HepG2 (cell line): ENCODE data around the gene IFITM10. TPM values are rescaled to one million over a fixed set of nuclear protein-coding genes. Genes with fewer than 3 reads are reported as not detected.
A peak's percentile ranks its signal among the peaks of the same experiment; 100 is the strongest.

Source experiments
- DMTF1 ChIP-seq: sonication (generic); formaldehyde crosslinking; IDR thresholded peaks from 2 replicates; pipeline ENCODE4 v1.4.0; 2020; ENCODE audit warnings: mild to moderate bottlenecking, missing genetic modification reagents
- ELK4 ChIP-seq: sonication (generic); formaldehyde crosslinking; IDR thresholded peaks from 2 replicates; pipeline ENCODE4 v1.9.0; 2021; ENCODE audit warnings: missing genetic modification reagents, borderline replicate concordance
- ERF ChIP-seq: IDR thresholded peaks from 2 replicates; pipeline ENCODE4 v1.6.1; 2018; ENCODE audit warnings: missing biosample characterization, missing genetic modification reagents
- FOXA1 ChIP-seq, 2 experiments: fragments of 450-650 bp in 1 of 2; sonication (generic) in 1 of 2; formaldehyde crosslinking in 1 of 2; IDR thresholded peaks; 2 replicates each; pipeline versions ENCODE4 v1.4.0 to v1.6.1; 2016 to 2020; ENCODE audit warnings: missing genetic modification reagents in 1 of 2
- KAT8 ChIP-seq: IDR thresholded peaks from 2 replicates; pipeline ENCODE4 v1.6.1; 2016; ENCODE audit warnings: missing genetic modification reagents, missing compliant biosample characterization
- KMT2B ChIP-seq: IDR thresholded peaks from 2 replicates; pipeline ENCODE4 v1.6.1; 2016; ENCODE audit warnings: missing genetic modification reagents, missing compliant biosample characterization
- NCOR1 ChIP-seq: fragments of 200-600 bp; sonication (generic); IDR thresholded peaks from 2 replicates; pipeline ENCODE4 v1.7.0; 2017; ENCODE audit warnings: antibody characterized with exemption, low read length, borderline replicate concordance
- SMAD3 ChIP-seq: sonication (generic); formaldehyde crosslinking; IDR thresholded peaks from 2 replicates; pipeline ENCODE4 v1.4.0; 2020; ENCODE audit warnings: missing genetic modification reagents
- SOX5 ChIP-seq: IDR thresholded peaks from 2 replicates; pipeline ENCODE4 v1.6.1; 2016; ENCODE audit warnings: borderline replicate concordance
- TARDBP ChIP-seq: sonication (generic); formaldehyde crosslinking; IDR thresholded peaks from 2 replicates; pipeline ENCODE4 v1.8.0; 2022; ENCODE audit warnings: mild to moderate bottlenecking, missing genetic modification reagents
- YY1 ChIP-seq: IDR thresholded peaks from 2 replicates; pipeline ENCODE4 v1.6.1; 2011; ENCODE audit warnings: low read length, low read depth, moderate library complexity, mild to moderate bottlenecking; ENCODE audit not compliant: insufficient read depth, insufficient replicate concordance
- ZNF235 ChIP-seq: sonication (generic); formaldehyde crosslinking; IDR thresholded peaks from 2 replicates; pipeline ENCODE4 v1.8.1; 2023; ENCODE audit warnings: mild to moderate bottlenecking, missing genetic modification reagents, borderline replicate concordance
- ZNF678 ChIP-seq: sonication (generic); formaldehyde crosslinking; IDR thresholded peaks from 2 replicates; pipeline ENCODE4 v1.4.0; 2020; ENCODE audit warnings: mild to moderate bottlenecking, missing genetic modification reagents
- ZNF761 ChIP-seq: sonication (generic); formaldehyde crosslinking; conservative IDR thresholded peaks from 2 replicates; pipeline ENCODE4 v1.4.0; 2020; ENCODE audit warnings: mild to moderate bottlenecking, missing genetic modification reagents
- polyA plus RNA-seq, 8 experiments: library from polyadenylated mRNA; depleted of rRNA in 3 of 8; stranded (reverse) in 7 of 8; unstranded in 1 of 8; fragments of >200 nt; fragmentation: Illumina TruSeq in 4 of 8; extraction: Trizol in 4 of 8; gene quantifications; 2 replicates each; pipeline versions ENCODE4 v1.2.1 to v1.2.3, GENCODE V29; 2011 to 2016; ENCODE audit warnings: low read depth in 4 of 8, missing spikeins in 1 of 8, mixed read lengths in 1 of 8; ENCODE audit not compliant: insufficient read depth in 1 of 8
- total RNA-seq, 5 experiments: library from RNA; depleted of rRNA; stranded (reverse); fragments of >200 nt; fragmentation: Illumina TruSeq; extraction: Trizol; gene quantifications; 2 replicates each; pipeline ENCODE4 v1.2.3, GENCODE V29; 2016; ENCODE audit warnings: low read depth in 1 of 5
- TF ChIP-seq, protein P1 (sequence below): sonication (generic); formaldehyde crosslinking; IDR thresholded peaks from 2 replicates; pipeline ENCODE4 v1.4.0; 2020; ENCODE audit warnings: missing genetic modification reagents, borderline replicate concordance

IFITM10 gene
- total and polyA plus RNA-seq, 2 of the 13 experiments (the other 11 are each of a cell fraction or from before 2014, with no cell fraction given) = 0.09 to 0.13 TPM

DNA sequence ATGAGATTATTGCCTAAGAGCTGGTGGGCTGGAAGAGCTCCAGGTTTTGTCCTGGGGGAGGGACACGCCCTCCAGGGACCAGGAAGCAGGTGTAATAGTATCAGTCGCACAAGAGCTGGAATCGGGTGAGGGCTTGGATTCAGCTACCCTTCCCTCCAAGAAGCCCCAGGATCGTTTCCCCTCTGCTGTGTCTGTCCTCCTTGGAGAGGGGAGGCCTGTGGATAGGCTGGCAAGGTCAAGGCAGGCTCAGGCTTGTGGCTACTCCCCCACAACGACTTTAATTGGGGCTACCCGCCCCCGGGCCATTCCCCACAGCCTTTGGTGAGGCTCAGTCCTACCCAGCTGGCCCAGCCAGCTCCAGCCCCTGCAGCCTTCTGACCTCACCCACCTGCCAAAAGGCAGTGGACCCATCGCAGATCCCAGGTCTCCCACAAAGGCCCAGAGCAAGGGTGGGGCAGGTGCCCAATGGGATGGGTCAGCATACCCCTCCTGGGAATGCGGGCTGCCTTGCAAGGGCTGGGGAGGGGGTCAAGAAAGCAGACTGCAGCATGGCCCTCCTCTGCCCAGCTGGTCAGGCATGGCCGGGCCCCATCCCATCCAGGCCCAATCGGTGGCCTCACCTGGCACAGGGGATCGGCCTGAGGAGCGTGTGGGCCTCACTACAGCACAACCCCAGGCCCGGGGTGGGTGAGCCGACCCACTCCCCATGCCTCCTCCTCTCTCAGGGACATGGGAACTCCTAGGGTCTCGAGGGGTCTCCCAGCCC, 12.3 kb upstream of the IFITM10 start (continued):
- TF ChIP-seq, protein P1, sequence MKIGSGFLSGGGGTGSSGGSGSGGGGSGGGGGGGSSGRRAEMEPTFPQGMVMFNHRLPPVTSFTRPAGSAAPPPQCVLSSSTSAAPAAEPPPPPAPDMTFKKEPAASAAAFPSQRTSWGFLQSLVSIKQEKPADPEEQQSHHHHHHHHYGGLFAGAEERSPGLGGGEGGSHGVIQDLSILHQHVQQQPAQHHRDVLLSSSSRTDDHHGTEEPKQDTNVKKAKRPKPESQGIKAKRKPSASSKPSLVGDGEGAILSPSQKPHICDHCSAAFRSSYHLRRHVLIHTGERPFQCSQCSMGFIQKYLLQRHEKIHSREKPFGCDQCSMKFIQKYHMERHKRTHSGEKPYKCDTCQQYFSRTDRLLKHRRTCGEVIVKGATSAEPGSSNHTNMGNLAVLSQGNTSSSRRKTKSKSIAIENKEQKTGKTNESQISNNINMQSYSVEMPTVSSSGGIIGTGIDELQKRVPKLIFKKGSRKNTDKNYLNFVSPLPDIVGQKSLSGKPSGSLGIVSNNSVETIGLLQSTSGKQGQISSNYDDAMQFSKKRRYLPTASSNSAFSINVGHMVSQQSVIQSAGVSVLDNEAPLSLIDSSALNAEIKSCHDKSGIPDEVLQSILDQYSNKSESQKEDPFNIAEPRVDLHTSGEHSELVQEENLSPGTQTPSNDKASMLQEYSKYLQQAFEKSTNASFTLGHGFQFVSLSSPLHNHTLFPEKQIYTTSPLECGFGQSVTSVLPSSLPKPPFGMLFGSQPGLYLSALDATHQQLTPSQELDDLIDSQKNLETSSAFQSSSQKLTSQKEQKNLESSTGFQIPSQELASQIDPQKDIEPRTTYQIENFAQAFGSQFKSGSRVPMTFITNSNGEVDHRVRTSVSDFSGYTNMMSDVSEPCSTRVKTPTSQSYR (CRISPR knock-in tag) = 0 out of 2 replicates have a peak, but pooled peaks have one; percentile 34
- TF ChIP-seq KAT8 (CRISPR knock-in tag) = peak; percentile 69
- 0 out of 2 replicates have a peak, but pooled peaks have one; percentile 18 for TF ChIP-seq KMT2B (CRISPR knock-in tag)
- no peak for TF ChIP-seq ZNF678 (CRISPR knock-in tag)
- peak; percentile 71 for TF ChIP-seq SOX5 (CRISPR knock-in tag)
- TF ChIP-seq ZNF235 (CRISPR knock-in tag) = no peak
- no peak for TF ChIP-seq ELK4 (CRISPR knock-in tag)
- no peak; the same call in 1 of the 2 replicates for TF ChIP-seq ZNF761 (CRISPR knock-in tag)
- no peak for TF ChIP-seq YY1
- no peak for TF ChIP-seq FOXA1 (IDR thresholded peaks at IDR 0.05)
- no peak for TF ChIP-seq FOXA1 (CRISPR knock-in tag; IDR thresholded peaks at IDR 0.05)
- TF ChIP-seq ERF (CRISPR knock-in tag) = 0 out of 2 replicates have a peak, but pooled peaks have one; percentile 23
- TF ChIP-seq TARDBP (CRISPR knock-in tag) = peak; percentile 51; the same call in 1 of the 2 replicates
- no peak for TF ChIP-seq NCOR1
- no peak for TF ChIP-seq DMTF1 (CRISPR knock-in tag)
- TF ChIP-seq SMAD3 (CRISPR knock-in tag) = 0 out of 2 replicates have a peak, but pooled peaks have one; percentile 38
